DMS53 (cell line): ENCODE measurements around the gene SLC35A4.
A peak's percentile ranks its signal among the peaks of the same experiment; 100 is the strongest.
"Not testable (repeated sequence)": the region's sequence is repeated elsewhere in the genome, so short reads cannot be mapped to it uniquely, and the experiment has no call there.

Experiments used
- DNase-seq: peaks from one replicate; lab custom pipeline; 2025; lab: John Stamatoyannopoulos, UW

The SLC35A4 gene

DNA sequence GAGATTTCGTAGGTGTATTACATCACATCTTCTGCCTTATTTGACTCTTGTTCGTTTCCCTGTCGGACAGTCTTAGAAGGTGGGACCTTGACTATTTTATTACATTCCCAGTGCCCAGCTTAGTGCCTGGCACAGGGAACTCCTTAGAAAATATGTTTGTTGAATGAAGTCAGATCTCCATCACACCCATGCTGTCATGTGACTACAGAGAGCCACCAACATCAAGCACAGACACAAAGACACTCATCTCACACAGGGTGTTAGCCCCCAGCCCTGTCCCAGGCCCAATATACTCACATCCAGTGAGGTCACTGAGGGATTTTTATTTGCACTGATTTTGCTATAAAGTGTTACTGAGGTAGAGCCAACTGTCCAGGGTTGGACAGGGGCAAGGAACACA, 6.7 kb upstream of the SLC35A4 start:
- DNase-seq, result no peak

GRCh38 chr5:140558542-140558941, 6.1 kb upstream of the SLC35A4 start:
- DNase-seq, result no peak

DNA sequence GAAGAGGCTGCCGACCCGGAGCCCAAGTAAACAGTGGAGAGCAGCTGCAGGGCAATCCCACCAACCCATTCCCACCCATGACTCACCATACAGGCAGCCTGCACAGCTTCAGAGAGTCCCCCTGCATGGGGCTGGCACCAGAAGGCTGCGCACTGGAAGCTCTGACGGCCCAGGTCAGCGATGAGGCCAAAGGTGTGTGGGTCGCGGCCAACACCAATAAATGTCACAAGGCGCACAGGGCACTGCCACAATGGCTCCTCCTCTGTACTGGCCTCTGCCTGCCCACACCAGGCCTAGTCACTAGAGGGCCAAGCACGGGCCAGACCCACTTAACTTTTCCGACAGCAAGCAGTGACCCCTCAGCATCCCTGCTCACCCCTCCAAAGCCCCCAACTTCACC, 4.4 kb upstream of the SLC35A4 start:
- DNase-seq, result no peak

GRCh38 chr5:140561753-140562523, 2.7 kb upstream of the SLC35A4 start:
- no peak for DNase-seq

GRCh38 chr5:140563596-140563995, 1.0 kb upstream of the SLC35A4 start:
- peak; percentile 58 for DNase-seq

DNA sequence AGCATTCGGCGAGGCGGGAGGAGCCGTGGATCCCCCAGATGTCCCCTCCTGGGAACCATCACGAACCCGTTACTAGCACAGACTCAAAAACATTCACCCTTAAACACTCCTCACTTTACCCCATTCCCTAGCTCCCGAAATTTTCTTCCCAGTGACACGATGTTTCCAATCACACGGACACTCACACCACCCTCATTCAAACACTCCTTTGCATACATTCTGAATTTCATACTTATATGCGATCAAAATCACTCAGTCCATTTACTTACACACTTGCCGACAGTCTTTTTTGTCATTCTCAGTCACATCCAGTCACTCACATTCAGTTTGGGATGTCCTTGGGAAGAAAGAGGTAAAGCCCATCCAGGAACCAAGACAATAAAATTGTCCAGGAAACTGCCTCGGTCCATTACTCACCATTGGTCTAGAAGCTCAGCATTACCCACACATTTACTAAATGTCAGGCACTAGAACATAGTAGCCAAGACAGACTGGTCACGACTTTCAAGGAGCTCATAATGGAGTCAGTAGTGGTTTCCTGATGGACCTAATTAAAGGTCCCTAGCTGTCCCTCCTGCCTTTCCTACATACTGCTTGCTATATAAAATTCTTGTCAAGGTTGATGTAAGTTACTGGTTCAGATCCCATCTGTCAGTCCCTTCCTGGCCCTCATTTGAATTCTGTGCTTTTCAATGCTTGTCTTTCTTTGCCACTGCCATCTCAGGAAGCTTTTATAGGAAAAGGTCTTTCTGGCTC, 574 bp downstream of the SLC35A4 start:
- peak; percentile 49 for DNase-seq

DNA sequence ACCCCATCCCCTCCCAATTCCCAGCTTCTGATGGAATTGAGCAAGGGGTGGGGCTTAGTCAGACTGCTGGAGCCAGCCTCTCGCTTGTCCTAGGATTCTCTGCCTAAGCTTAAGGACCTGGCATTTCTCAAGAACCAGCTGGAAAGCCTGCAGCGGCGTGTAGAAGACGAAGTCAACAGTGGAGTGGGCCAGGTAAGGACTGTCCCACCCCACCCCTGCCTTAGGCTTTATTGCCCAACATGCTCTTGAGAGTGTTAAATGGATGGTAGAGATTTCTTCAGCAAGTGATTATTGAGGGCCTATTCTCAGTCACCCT, 1.1 kb downstream of the SLC35A4 start:
- no peak for DNase-seq

GRCh38 chr5:140566665-140567064, 2.0 kb downstream of the SLC35A4 start:
- DNase-seq, result no peak

DNA sequence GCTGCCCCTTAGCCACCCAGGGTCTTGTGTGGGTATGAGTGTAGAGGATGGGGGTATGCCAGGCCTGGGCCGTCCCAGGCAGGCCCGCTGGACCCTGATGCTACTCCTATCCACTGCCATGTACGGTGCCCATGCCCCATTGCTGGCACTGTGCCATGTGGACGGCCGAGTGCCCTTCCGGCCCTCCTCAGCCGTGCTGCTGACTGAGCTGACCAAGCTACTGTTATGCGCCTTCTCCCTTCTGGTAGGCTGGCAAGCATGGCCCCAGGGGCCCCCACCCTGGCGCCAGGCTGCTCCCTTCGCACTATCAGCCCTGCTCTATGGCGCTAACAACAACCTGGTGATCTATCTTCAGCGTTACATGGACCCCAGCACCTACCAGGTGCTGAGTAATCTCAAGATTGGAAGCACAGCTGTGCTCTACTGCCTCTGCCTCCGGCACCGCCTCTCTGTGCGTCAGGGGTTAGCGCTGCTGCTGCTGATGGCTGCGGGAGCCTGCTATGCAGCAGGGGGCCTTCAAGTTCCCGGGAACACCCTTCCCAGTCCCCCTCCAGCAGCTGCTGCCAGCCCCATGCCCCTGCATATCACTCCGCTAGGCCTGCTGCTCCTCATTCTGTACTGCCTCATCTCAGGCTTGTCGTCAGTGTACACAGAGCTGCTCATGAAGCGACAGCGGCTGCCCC, 2.6 kb downstream of the SLC35A4 start:
- no peak for DNase-seq

- DNase-seq, result no peak
Measured at GRCh38 chr5:140567871-140568270, 3.2 kb downstream of the SLC35A4 start.

GRCh38 chr5:140568443-140569063, 3.9 kb downstream of the SLC35A4 start:
- no peak for DNase-seq

DNA sequence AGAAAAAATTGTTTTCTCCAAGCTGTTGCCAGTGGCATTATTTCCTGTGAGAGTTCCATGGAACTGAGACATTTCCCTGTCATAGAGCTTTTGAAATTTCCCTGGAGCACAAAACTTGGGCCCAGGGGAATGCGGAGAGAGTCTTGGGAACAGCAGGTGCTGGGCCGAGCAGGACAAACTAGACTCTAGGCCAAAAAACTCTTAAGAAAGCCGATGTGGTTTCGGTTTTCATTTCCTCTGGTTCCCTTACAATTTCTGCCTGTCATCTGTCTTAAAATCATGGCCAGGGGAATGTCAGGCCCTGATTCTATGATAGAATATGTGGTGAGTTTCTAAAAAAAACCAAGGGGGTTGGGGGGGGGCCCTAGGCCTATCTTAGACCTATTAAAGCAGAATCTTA, 4.6 kb downstream of the SLC35A4 start:
- DNase-seq, result no peak

DNA sequence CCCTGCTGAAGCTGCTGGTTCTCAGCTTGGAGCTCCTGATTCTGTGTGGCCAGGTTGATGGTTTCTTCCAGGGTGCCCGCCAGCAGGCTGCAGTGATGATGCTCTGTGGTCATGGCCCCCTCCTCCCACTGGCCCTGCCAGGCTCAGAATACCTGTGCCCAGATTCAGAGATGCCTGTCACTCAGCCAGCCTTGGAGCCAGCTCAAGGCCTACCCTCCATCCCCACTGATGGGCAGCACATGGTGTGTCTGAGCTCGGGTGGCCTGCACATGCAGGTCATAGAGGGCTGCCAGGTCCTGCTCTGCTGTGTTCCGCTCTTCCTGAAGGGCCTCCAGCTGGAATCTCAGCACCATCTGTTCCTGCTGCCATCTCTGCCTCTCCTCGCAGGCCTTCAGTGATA, 5.4 kb downstream of the SLC35A4 start:
- no peak for DNase-seq

DNA sequence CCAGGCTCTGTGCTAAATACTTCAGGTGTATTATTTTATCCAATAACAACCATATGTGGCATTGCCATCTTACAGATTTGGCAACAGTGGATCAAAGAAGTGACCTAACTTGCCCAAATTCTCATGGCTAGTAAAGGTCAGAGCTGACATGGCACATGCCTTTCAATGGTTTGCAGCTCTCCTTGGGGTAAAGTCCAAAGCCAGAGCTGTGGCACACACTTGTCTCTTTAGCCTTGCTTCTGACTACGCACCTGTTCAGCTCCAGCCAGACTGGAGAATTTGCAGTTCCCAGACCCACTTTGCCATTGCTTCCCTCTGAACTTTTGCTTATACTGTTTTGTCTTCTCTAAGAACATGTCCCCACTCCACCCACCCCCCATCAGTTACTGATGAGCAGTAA, 5.9 kb downstream of the SLC35A4 start:
- DNase-seq, result no peak

DNA sequence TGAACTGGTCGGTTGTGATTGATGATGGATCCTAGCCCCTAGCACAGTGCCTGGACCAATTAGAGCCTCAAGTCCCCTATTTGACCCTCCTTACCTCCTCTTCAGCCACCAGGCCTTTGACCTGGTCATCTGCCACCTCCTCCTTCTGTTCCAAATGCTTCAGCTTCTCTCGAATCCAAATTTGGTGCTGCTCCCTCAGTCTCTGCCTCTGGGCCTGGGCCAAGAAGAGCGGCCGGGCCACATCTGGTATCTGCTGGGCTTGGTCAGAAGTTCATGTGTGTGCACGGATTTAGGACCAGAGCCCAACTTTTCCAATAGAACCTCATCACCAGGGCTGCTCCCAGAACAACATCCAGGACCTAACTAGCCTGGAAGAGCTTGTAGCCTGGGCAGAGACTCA, 6.5 kb downstream of the SLC35A4 start:
- no peak for DNase-seq

- no peak for DNase-seq
Measured at GRCh38 chr5:140573683-140574082, 9.1 kb downstream of the SLC35A4 start.

GRCh38 chr5:140574165-140574564, 9.5 kb downstream of the SLC35A4 start:
- no peak for DNase-seq

GRCh38 chr5:140575309-140575708, 10.7 kb downstream of the SLC35A4 start:
- DNase-seq, result peak; percentile 48

DNA sequence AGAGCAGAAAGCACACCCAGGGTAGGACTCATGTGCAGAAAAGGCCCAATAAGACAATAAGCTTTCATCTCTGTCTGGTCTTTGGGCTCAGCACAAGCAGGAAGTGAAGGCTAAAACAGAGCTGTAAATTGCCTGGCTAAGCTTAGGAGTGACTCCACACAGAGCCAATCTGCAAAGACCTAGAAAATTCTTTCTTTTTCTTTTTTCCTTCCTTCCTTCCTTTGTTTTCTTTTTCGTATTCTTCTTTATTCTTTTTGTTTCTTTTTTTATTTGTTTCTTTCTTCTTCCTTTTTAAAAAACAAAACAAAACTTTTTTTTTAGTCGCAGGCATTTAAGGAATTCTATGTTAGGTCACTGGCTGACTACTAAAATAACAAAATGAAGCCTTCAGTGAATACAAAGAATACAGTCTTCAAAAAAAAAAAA, 12.2 kb downstream of the SLC35A4 start:
- DNase-seq, result peak; percentile 34

DNA sequence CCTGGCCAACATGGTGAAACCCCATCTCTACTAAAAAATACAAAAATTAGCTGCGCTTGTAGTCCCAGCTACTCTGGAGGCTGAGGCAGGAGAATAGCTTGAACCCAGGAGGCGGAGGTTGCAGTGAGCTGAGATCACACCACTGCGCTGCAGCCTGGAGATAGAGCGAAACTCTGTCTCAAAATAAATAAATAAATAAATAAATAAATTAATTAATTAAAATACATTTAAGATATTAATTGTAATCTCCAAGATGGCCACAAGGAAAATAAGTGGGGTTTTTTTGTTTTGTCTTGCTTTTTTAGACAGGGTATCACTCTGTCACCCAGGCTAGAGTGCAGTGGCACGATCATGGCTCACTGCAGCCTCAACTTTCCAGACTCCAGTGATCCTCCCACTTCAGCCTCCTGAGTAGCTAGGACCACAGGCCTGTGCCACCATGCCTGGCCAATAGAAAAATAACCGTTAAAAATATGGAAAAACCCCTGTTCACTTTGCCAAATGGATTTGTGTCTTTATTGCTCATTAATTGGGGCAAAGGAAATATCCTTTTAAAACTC, 14.6 kb downstream of the SLC35A4 start:
- not testable (repeated sequence) for DNase-seq

GRCh38 chr5:140587495-140587894, 22.9 kb downstream of the SLC35A4 start:
- DNase-seq, result no peak
